T-cell (primary cell): Measurements from ENCODE around the gene ORAI2. TPM values are rescaled to one million over a fixed set of nuclear protein-coding genes. Genes with fewer than 3 reads are reported as not detected.
"Not testable (repeated sequence)": the region's sequence is repeated elsewhere in the genome, so short reads cannot be mapped to it uniquely, and the experiment has no call there.

ENCODE experiments used
- ATAC-seq, 4 experiments: fragments of 200-7000 bp in 3 of 4; fragments of 150-1000 bp in 1 of 4; cut with Tn5 transposase; replicated peaks in 1 of 4; 1 replicate in 3 of 4; 2 replicates in 1 of 4; pipeline ENCODE4 v1.10.0; 2021; ENCODE audit warnings: moderate library complexity in 3 of 4, mild to moderate bottlenecking in 2 of 4, moderate number of reproducible peaks in 1 of 4
- CTCF ChIA-PET, 2 donors: fragments of 300-600 bp; sonication (Branson Sonifier 250); formaldehyde crosslinking; loops; one replicate each; lab custom pipeline; 2022; ENCODE audit warnings: antibody characterized with exemption in 2 of 2; lab: Charles Lee
- POLR2A ChIA-PET, 2 donors: fragments of 300-600 bp; sonication (Branson Sonifier 250); formaldehyde crosslinking; loops; one replicate each; lab custom pipeline; 2022; ENCODE audit warnings: antibody characterized with exemption in 2 of 2; lab: Charles Lee
- DNase-seq, 35 experiments: peaks; one replicate each; pipeline versions ENCODE4 v3.0.0 to v3.0.0-alpha.2; 2013 to 2023
- H3K27ac ChIP-seq: one replicate; pipeline ENCODE4 v1.5.1; 2013; ENCODE audit warnings: low read length
- H3K27me3 ChIP-seq, 2 experiments: replicated peaks in 1 of 2; 1 replicate in 1 of 2; 2 replicates in 1 of 2; pipeline versions ENCODE4 v1.6.1 to v1.7.0; 2013; ENCODE audit warnings: low read length in 1 of 2, mixed read lengths in 1 of 2; ENCODE audit not compliant: control insufficient read depth in 2 of 2, insufficient read depth in 2 of 2; ENCODE audit errors: extremely low read depth in 1 of 2
- H3K36me3 ChIP-seq, 2 donors: 1 replicate in 1 of 2; 2 replicates in 1 of 2; pipeline versions ENCODE4 v1.6.1 to v1.7.0; 2013; ENCODE audit warnings: low read length in 1 of 2; ENCODE audit not compliant: control insufficient read depth in 2 of 2, insufficient read depth in 1 of 2; ENCODE audit errors: extremely low read depth in 1 of 2
- H3K4me1 ChIP-seq, 2 experiments: 1 replicate in 1 of 2; 2 replicates in 1 of 2; pipeline versions ENCODE4 v1.6.1 to v1.7.0; 2013; ENCODE audit warnings: low read length in 2 of 2, mixed read lengths in 1 of 2; ENCODE audit not compliant: insufficient read depth in 2 of 2, control insufficient read depth in 1 of 2; ENCODE audit errors: extremely low read depth in 1 of 2
- H3K4me3 ChIP-seq, 2 donors: 1 replicate in 1 of 2; 2 replicates in 1 of 2; pipeline versions ENCODE4 v1.5.1 to v1.7.0; 2013; ENCODE audit warnings: mild to moderate bottlenecking in 2 of 2, low read length in 1 of 2, moderate library complexity in 1 of 2; ENCODE audit not compliant: control insufficient read depth in 1 of 2; ENCODE audit errors: extremely low read depth in 1 of 2
- H3K9me3 ChIP-seq: 2 replicates; pipeline ENCODE4 v1.7.0; 2013
- H3K27ac Mint-ChIP-seq, 2 donors: one replicate each; pipeline ENCODE4 v1.8.0; 2020 to 2021; ENCODE audit warnings: mild to moderate bottlenecking in 2 of 2, mixed read lengths in 2 of 2
- H3K27me3 Mint-ChIP-seq, 2 donors: one replicate each; pipeline ENCODE4 v1.8.0; 2021 to 2022; ENCODE audit warnings: mixed read lengths in 2 of 2
- H3K36me3 Mint-ChIP-seq: one replicate; pipeline ENCODE4 v1.8.0; 2021; ENCODE audit warnings: mixed read lengths
- H3K4me1 Mint-ChIP-seq, 3 donors: one replicate each; pipeline ENCODE4 v1.8.0; 2020 to 2022; ENCODE audit warnings: mixed read lengths in 3 of 3, mild to moderate bottlenecking in 1 of 3
- H3K4me3 Mint-ChIP-seq, 3 donors: one replicate each; pipeline ENCODE4 v1.8.0; 2020 to 2022; ENCODE audit warnings: mild to moderate bottlenecking in 3 of 3, mixed read lengths in 3 of 3, moderate library complexity in 3 of 3
- H3K9me3 Mint-ChIP-seq, 3 donors: one replicate each; pipeline ENCODE4 v1.8.0; 2020 to 2022; ENCODE audit warnings: mixed read lengths in 3 of 3
- WGBS: methylation state at CpG from one replicate; pipeline ENCODE4 v1.1.5; 2013; ENCODE audit warnings: missing lambda C conversion rate; ENCODE audit not compliant: insufficient coverage; 5-methylcytosine and 5-hydroxymethylcytosine counted together
- total RNA-seq, 35 experiments: library from RNA in 6 of 35; stranded (reverse) in 6 of 35; fragments of 120-200 nt in 1 of 35; gene quantifications; one replicate each; pipeline versions ENCODE4 v1.2.1 to v1.2.4 and lab custom pipeline; 2013 to 2026

Gene ORAI2
- total RNA-seq, 5 donors from 2014 or later (not counting 1 experiment from before 2014, with no cell fraction given) = 23.0 to 47.5 (median 37.8) TPM

- H3K4me1 Mint-ChIP-seq, H3K4me3 ChIP-seq, H3K27me3 ChIP-seq, H3K4me3 Mint-ChIP-seq, H3K27ac ChIP-seq, POLR2A ChIA-PET, H3K36me3 ChIP-seq, H3K9me3 ChIP-seq, CTCF ChIA-PET, H3K4me1 ChIP-seq, H3K27ac Mint-ChIP-seq, H3K36me3 Mint-ChIP-seq, H3K27me3 Mint-ChIP-seq, H3K9me3 Mint-ChIP-seq: not testable (repeated sequence)
- DNase-seq = peak in 6 of 35 experiments; percentile 8 to 65 (median 22)
- ATAC-seq = peak; percentile 26 to 47 (median 35)
- no CpG with 5 or more reads among the region's 33 CpGs for WGBS
Measured at GRCh38 chr7:102493220-102493935, 60.0 kb downstream of the ORAI2 start.

DNA sequence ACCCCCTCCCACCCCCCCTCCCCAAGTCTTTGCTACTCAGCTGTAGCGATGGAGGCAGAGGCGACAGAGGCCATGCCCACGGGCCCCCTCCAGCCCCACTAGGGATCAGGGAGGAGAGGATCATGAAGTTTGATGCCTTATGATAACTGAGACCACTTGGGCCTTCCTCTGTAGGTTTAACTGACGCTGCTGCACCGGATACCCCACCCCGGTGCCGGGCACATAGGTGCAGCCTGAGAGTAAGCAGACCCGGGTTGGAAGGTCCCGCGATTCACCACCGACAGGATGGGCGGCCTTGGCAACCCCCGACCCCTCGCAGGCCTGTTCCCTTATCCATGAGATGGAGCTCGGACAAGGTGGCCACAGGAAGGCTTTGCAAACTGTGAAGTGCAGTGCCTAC lies 60.7 kb downstream of the ORAI2 start:
- H3K4me1 ChIP-seq, H3K4me1 Mint-ChIP-seq, H3K36me3 ChIP-seq, CTCF ChIA-PET, POLR2A ChIA-PET, H3K4me3 Mint-ChIP-seq, H3K9me3 ChIP-seq, H3K27me3 ChIP-seq, H3K9me3 Mint-ChIP-seq, H3K27ac Mint-ChIP-seq, H3K36me3 Mint-ChIP-seq, H3K27me3 Mint-ChIP-seq: not testable (repeated sequence)
- no CpG with 5 or more reads among the region's 15 CpGs for WGBS
- ATAC-seq = peak in 2 of 4 experiments; percentile 0 to 16
- DNase-seq = peak in 11 of 35 experiments; percentile 13 to 67 (median 33)
- Histone ChIP-seq H3K4me3 (peak overlapping the region in 1 of 2 donors; percentile 46), H3K27ac (peak overlapping the region; percentile 38)

DNA sequence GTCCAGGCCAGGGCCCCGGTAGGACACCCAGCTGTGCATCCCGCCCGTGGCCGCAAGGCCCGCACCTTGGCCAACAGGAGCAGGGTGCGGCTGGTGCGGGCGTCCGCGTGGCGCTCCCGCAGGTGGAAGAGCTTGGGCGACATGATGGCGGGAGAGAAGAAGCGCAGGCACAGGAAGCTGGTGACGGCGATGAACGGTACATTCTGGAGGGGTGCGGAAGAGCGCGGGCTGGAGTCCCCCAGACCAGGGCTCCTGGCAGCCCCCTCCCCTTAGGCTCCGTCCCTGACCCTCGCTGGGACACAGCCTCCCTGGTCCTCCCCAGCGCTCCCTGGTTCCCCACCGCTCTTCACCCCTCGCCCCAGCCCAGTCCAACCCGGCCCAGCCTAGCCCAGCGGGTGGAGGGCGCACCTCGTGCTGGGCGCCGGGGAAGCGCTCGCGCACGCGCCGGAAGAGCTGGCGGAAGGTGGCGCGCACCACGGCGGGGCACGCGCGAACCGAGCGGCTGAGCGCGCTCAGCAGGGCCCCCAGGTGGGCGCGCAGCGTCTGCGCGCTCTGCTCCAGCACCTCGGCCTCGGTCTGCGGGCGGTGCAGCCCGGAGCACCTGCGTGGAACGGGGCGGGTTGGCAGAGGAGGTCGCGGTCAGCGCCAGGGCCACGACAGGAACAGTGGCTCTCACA lies 61.2 kb downstream of the ORAI2 start:
- H3K36me3 Mint-ChIP-seq, H3K27ac ChIP-seq, H3K9me3 ChIP-seq, H3K27me3 ChIP-seq, H3K4me3 ChIP-seq, CTCF ChIA-PET, H3K9me3 Mint-ChIP-seq, H3K4me1 Mint-ChIP-seq, POLR2A ChIA-PET, H3K27me3 Mint-ChIP-seq, H3K36me3 ChIP-seq, DNase-seq, H3K4me1 ChIP-seq, H3K4me3 Mint-ChIP-seq, H3K27ac Mint-ChIP-seq: not testable (repeated sequence)
- no CpG with 5 or more reads among the region's 67 CpGs for WGBS
- peak; percentile 77 to 87 (median 80) for ATAC-seq

DNA sequence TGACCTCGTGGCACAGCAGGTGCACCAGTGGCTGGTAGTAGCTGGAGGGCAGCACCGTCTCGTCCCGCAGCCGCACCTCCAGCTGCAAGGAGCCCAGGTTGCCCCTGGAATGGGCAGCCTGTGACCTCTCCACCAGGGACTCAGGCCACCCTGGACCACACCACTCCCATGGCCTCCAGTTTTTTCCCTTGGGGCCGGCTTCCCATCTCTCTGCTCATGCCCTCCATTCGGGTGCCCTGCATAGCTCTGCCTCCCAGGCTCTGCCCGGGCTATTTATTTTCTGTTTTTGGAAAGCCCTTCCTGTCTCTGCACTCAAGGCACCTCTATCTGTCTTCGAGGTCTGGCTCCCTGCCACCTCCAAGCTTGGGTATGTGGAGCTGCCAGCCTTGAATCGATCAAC lies 63.5 kb downstream of the ORAI2 start:
- no CpG with 5 or more reads among the region's 10 CpGs for WGBS

GRCh38 chr7:102497308-102497707 lies 63.9 kb downstream of the ORAI2 start:
- H3K9me3 Mint-ChIP-seq, POLR2A ChIA-PET, H3K27ac Mint-ChIP-seq, ATAC-seq, H3K4me3 Mint-ChIP-seq, H3K36me3 ChIP-seq, H3K27me3 ChIP-seq, H3K9me3 ChIP-seq, CTCF ChIA-PET, H3K27ac ChIP-seq, H3K36me3 Mint-ChIP-seq, DNase-seq, H3K4me1 ChIP-seq, H3K27me3 Mint-ChIP-seq, H3K4me3 ChIP-seq, H3K4me1 Mint-ChIP-seq: not testable (repeated sequence)
- no CpG with 5 or more reads among the region's 5 CpGs for WGBS

More for the DNA sequence above, 63.5 kb downstream of the ORAI2 start:
- H3K9me3 Mint-ChIP-seq, H3K4me3 ChIP-seq, H3K4me1 ChIP-seq, CTCF ChIA-PET, ATAC-seq, DNase-seq, H3K36me3 ChIP-seq, POLR2A ChIA-PET, H3K27ac ChIP-seq, H3K4me3 Mint-ChIP-seq, H3K27me3 ChIP-seq, H3K27me3 Mint-ChIP-seq, H3K36me3 Mint-ChIP-seq, H3K9me3 ChIP-seq, H3K4me1 Mint-ChIP-seq, H3K27ac Mint-ChIP-seq: not testable (repeated sequence)

DNA sequence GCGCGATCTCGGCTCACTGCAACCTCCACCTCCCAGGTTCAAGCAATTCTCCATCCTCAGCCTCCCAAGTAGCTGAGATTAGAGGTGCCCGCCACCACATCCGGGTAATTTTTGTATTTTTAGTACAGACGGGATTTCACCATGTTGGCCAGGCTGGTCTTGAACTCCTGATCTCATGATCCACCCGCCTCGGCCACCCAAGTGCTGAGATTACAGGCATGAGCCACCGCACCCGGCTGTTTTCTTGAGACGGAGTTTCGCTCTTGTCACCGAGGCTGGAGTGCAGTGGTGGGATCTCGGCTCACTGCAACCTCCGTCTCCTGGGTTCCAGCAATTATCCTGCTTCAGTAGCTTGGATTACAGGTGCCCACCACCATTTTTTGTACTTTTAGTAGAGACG lies 64.9 kb downstream of the ORAI2 start:
- POLR2A ChIA-PET = not testable (repeated sequence)

More for the DNA sequence above, 64.9 kb downstream of the ORAI2 start:
- H3K4me3 Mint-ChIP-seq, ATAC-seq, H3K27ac Mint-ChIP-seq, H3K36me3 Mint-ChIP-seq, H3K27ac ChIP-seq, CTCF ChIA-PET, H3K27me3 ChIP-seq, H3K4me3 ChIP-seq, H3K4me1 Mint-ChIP-seq, H3K9me3 Mint-ChIP-seq, H3K4me1 ChIP-seq, DNase-seq, H3K36me3 ChIP-seq, H3K9me3 ChIP-seq, H3K27me3 Mint-ChIP-seq: not testable (repeated sequence)
- no CpG with 5 or more reads among the region's 16 CpGs for WGBS
